Measurements from ENCODE around the gene ZRANB2.

Gene ZRANB2, protein sequence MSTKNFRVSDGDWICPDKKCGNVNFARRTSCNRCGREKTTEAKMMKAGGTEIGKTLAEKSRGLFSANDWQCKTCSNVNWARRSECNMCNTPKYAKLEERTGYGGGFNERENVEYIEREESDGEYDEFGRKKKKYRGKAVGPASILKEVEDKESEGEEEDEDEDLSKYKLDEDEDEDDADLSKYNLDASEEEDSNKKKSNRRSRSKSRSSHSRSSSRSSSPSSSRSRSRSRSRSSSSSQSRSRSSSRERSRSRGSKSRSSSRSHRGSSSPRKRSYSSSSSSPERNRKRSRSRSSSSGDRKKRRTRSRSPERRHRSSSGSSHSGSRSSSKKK

DNA sequence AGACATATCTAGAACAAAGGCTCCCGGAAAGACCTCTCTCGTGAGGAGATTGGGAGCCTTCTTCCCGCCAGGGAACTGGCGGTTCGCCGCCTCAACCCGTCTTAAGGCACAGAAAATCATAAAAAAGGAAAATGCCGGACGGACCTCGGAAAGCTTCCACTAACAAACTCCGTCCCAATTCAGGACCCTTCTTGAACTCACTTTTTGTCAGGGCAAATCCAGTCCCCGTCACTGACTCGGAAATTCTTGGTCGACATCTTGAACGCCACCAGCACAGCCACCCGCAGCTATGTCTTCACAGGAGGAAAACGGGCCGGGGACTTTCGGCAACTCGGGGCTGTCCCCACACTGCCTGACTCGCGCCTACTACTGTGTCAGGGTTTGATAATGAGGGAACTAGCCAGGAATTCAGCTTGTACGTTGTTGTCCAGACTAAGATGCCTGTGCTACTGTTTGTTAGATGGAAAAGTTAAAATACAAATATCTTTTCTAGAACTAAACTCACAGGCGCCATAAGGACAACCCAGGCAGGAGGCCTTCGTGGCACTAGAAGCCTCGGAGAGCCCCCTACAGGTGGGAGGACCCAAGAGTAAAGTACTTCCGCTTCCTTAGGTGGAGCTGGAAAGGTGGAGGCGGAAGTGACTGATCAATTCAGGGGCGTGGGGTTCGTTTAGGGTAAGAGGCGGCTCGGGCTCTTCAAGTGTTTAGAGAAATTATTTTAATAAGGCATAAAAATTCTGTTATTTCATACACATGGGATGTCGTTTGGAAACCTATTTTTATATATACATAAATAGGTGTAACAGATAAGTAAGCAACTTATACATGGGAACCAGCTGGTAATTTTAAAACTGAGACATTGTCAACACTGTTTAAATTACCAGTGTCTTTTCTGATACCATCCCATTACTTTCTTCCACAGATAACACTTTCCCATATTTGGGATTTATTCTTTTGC, at the start of gene ZRANB2:
Gene ZRANB2, minus strand, starts transcription at position 297 of the 958 bp plus-strand sequence. Its CDS starts 40 bp downstream, at position 257.
- DNase-seq = peak; percentile 99

DNA sequence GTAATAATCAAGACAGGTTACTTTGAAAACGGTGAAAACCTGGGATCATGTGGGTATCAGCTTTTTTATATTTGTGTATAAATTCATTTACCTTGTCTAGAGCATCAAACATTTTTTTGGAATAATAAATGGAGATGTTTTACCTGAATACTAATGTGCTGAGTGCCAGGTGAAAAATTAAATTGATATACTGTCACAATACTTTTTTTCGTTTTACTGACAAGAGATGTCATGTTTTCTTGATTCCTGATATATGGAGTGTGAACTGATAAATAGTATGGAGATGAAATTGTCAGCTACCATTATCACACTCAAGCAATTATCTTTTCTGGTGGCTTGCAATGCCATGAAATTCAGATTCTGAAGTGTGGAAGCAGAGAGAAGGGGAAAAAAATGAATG, 47.2 kb upstream of the ZRANB2 start:
- no peak for DNase-seq

- DNase-seq = no peak
These were observed 37.3 kb upstream of the ZRANB2 start for GRCh38 chr1:71118086-71118485.

DNA sequence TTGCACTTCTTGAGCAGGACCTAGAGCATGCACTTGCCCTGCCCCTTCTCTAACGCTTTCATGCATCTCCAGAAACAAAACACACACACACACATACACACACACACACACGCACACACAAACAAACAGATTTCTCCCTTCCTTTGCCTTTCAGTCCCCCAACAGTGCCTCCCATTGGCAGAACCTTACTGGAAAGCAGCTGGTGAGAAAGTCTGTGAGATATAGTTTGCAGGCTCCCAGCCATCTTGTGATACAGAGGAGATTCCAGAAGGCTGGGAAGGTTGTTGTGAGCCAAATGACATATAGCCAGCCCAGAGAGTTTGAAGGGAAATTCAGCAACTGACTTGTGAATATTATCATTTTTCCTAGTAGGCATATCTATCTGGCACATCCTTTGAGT, 35.9 kb upstream of the ZRANB2 start:
- no peak for DNase-seq

DNA sequence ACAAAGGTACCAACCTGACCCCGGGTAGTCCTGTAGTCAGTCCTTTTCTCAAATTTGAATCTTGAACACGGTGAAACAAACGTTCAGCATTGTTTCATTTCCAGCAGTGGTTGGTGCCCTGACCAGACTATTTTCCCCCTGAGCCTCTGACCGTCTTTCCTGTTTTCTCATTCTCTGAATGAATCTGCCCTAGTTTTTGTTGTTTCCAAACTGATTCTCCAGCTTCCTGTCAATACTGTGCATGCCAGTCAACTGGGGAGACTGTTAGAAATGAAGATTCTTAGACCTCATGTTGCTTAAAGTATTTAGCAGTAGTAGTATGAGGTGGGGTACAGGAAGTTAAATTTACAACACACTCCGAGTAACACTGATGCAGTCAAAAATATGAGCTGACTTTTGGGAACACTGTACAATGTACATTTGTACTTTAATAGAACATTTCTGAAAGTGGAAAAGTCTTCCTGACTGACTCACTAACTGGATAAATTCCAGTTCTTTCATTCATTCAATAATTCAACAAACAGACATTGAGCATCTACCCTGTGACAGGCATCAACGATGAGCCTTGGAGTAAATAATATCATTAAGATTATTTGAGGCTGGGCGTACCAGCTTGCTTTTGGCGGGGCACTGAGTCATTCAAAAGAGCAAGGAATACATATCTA, 26.0 kb upstream of the ZRANB2 start:
- DNase-seq = no peak

GRCh38 chr1:71104417-71104816, 23.6 kb upstream of the ZRANB2 start:
- DNase-seq = peak; percentile 31

DNA sequence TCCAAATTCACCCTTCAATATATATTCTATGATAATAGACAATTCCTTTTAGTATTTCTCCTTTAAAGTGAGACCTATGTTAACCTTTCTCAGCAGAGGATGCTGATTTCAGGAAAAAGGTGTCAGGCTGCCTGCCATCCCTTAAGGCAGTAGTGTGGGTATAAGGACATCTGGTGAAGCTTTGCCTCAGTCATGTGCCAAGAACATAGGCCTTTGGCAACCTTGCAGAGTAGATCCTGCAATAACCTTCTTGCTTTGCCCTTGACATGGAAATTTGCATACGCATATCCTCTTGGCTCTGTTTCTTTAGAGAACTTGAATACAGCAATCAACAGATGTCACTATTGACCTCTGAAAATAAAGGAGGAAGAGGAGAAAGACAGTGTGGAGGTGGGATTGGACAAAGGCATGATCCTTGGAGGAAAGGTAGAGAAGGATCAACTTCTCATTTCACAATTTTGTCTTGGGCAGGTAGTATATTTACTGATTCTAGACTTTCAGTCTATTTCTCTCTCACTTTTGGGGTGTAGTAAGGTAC, 21.1 kb upstream of the ZRANB2 start:
- DNase-seq = no peak

DNA sequence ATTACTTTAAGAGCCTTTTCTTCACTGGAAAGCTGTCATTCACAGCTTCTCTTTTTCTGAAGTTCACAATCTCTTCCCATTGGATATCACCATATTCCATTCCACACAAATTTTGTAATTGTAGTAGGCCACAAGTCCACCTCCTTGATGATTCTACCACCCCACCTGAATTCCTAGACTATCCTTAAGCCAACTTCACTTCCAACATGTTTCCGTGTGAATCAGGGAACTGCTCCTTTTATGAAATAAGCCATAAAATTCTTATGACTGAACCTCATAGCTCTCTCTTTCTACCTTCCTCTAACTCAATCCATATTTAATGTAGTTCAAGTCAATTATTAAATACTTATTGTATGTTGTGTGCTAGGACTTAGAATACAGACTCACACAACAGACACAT, 16.6 kb upstream of the ZRANB2 start:
- no peak for DNase-seq

DNA sequence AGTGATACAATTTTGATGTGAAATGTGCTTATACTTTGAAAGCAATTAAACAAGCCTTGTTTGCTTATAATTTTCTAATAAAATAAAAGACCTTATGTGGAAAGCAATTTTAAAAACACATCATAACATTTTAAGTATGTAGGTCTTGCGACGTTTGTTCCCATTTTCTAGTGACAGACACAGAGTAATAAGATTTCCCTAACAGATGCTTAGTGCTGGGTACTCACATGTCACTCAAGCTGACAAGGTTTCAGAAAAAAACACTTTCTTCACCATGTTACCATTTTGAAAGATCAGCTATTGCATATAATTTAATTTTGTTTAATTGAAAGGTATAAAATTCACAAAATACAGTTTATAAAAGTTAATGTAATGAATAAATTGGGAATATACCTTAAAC, 14.1 kb upstream of the ZRANB2 start:
- DNase-seq = peak; percentile 84

DNA sequence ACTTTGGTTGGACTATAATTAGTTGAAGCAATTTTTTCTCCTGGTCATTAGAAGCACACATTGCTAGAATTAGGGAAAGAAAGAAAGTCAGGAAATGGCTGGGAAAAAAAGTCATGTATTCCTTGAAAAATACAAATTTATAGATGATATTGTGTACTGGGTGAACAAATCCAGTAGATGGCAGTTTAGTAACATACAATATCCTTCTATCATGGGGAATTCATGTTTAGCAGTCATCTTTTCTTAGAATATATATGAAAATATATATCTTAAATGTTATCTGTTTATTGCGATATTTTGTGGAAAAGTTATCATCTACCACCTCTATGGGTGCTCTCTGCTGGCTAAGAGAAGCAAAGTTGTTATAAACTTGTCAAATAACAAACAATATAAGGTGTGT, 13.1 kb upstream of the ZRANB2 start:
- DNase-seq = peak; percentile 71

GRCh38 chr1:71089536-71090270, 8.9 kb upstream of the ZRANB2 start:
- no peak for DNase-seq

DNA sequence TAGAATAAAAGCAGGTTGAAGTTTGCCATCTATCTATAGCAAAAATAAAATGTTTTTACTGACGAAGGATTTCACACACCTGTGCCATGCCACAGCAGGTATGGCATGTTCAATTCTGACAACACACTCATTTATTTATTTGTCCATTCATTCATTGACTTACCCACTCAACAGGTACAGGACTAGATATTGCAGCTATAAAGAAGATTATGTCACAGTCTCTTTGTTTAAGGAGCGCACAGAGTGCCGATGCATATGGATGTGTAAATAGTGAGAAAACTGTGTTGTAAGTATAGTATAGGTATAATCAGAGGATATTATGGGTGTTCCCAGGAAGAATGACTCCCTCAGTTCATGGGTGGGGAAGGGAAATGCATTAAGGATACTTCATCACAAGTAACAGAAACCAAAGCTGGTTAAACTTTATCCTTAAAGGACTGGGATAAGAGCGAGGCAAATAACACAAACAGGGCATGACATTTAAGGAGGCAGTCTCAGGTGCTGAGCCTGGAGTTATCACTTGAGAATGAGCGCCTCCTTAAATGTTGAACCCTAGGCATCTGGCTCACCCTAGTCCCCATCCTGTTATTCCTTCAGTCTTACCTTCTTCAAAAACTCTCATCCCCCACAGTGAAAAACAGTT, 7.9 kb upstream of the ZRANB2 start:
- DNase-seq = peak; percentile 34

DNA sequence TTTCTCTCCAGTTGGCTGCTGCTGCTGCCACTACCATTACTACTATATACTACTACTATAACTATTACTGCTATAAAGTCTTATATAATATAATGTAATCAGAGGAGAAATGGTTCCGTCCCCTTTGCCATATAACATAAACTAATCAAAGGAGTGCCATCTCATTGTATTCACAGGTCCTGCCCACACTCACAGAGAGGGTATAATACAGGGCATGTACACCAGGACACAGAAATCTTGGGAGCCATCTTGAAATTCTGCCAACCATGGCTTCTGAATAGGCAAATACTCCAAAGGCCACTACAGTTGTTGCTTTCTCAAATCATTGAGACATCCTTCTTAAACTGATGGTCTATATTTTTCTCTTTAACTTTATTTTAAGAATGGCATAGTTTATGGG, 6.9 kb upstream of the ZRANB2 start:
- peak; percentile 10 for DNase-seq

GRCh38 chr1:71087060-71087459, 6.2 kb upstream of the ZRANB2 start:
- DNase-seq = peak; percentile 72

DNA sequence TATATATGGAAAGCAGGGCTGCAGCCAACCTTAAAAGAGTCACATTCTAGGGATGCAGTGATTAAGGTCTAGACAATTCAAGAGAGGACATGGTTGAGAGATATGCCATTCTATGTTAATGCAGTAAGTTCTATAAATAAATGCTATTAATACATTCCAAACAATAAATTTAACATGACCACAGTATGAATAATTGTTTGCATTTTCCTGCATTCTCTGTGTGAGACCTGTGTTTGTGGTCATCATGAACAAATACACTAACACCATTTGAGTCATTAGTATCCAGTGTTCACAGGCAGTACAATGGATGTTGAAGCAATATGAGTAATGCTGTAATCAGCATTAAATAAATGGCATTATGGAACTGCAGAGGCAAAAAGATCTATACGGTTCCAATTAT, 5.5 kb upstream of the ZRANB2 start:
- no peak for DNase-seq

- DNase-seq = no peak
These were observed 2.4 kb upstream of the ZRANB2 start for GRCh38 chr1:71083271-71083670.

GRCh38 chr1:71081697-71082080, 854 bp upstream of the ZRANB2 start:
- DNase-seq = peak; percentile 69

DNA sequence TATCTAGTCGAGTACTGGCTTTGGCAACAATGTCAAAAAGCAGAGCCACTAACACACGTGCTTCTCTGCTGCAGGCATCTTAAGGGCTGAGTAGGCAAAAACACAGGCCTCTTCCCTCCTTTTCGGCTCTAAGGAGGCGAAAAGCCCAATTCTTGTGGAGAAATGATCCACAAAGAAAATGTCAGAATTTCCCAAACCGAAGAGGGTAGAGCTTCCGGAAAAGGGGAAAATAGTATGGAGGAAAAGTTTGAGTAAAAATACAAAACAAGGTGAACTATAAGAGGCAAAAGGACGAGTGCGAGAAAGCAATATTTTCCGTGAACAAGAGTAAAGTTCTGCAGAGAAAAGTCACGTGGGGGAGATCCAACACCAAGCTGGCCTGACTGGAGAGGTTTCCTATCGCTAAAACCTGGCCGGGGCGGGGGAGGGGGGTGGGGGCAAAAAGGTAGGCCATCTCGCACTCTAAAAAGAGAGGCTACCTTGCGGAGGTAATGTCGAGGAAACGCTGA, 551 bp downstream of the ZRANB2 start:
- peak; percentile 64 for DNase-seq

DNA sequence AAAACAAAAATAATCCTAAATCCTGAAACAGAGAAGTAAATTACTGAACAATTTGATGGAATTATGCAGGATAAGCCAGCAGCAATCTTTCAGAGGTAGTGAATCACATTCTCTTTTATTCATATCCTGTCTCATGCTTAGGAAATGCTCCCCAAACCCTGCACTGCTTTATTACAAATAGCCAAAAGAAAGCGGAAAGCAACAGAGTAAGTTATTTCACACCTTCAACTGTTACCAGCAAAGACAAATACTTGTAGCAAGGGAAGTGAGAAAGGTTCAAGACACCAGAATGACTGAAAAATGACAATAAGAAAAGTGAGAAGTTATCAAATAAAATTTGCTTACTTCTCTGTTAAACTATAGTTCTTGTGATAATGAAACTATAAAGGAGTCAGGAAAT, 6.2 kb downstream of the ZRANB2 start:
- no peak for DNase-seq

DNA sequence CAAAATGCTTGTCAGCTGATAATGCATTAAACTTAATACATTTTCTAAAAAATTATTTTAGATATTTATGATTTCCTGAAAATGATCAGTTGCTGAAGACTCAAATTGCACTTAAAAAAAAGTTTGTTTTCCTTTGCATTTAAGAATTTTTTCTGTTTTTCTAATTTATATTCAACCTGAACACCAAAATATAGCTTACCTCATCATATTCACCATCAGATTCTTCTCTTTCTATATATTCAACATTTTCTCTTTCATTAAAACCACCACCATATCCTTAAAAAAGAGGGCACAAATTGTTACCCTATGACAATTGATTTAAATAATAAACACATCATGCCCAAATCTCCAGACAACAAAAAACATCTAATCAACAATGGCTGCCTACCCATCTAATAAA, 8.6 kb downstream of the ZRANB2 start:
- no peak for DNase-seq

DNA sequence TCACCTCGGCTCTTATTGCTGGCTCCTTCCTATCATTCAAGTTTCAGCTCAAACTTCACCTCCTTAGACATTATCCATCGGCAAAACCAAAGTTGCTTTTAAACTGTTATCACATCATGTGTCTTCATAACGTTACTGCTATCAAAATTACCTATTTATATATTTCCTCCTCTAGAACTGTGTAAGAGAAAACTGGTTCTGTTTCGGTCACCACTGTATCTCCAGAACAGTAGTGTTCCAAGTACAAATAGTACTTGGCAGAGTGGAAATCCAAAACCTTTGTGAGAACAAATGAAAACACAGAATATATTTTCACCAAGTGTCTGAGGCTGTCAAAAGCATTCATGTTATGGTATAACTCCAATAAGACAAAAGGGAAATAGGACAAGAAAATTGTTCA, 9.1 kb downstream of the ZRANB2 start:
- DNase-seq = no peak
